Lung (tissue), 12 donors: Measurements from ENCODE around the gene CDK8. TPM values are rescaled to one million over a fixed set of nuclear protein-coding genes. Genes with fewer than 3 reads are reported as not detected.
A peak's percentile ranks its signal among the peaks of the same experiment; 100 is the strongest.

Experiments
- ATAC-seq: fragments of 200-7000 bp; cut with Tn5 transposase; one replicate; pipeline ENCODE4 v1.9.1; 2020; ENCODE audit warnings: moderate number of reproducible peaks; ENCODE audit not compliant: insufficient read depth, low FRiP score
- DNase-seq, 3 donors: peaks; one replicate each; pipeline ENCODE4 v3.0.0-alpha.2; 2013 to 2017
- H3K27ac ChIP-seq, 2 donors: one replicate each; pipeline ENCODE4 v1.5.1; 2013; ENCODE audit warnings: mild to moderate bottlenecking in 2 of 2, moderate library complexity in 2 of 2, control low read depth in 1 of 2, inconsistent platforms in 1 of 2, low read depth in 1 of 2, low read length in 1 of 2
- H3K27me3 ChIP-seq, 3 donors: one replicate each; pipeline ENCODE4 v1.5.1; 2013; ENCODE audit warnings: low read length in 2 of 3; ENCODE audit not compliant: control insufficient read depth in 3 of 3, insufficient read depth in 3 of 3
- H3K36me3 ChIP-seq, 4 donors: one replicate each; pipeline ENCODE4 v1.5.1; 2013; ENCODE audit warnings: low read length in 4 of 4, mild to moderate bottlenecking in 1 of 4, moderate library complexity in 1 of 4; ENCODE audit not compliant: control insufficient read depth in 4 of 4, insufficient read depth in 4 of 4
- H3K4me1 ChIP-seq, 5 donors: one replicate each; pipeline ENCODE4 v1.5.1; 2013; ENCODE audit warnings: low read length in 5 of 5, mild to moderate bottlenecking in 2 of 5, moderate library complexity in 1 of 5; ENCODE audit not compliant: control insufficient read depth in 5 of 5, insufficient read depth in 5 of 5
- H3K4me3 ChIP-seq: one replicate; pipeline ENCODE4 v1.5.1; 2013; ENCODE audit warnings: mild to moderate bottlenecking, control low read depth, moderate library complexity
- H3K9ac ChIP-seq, 2 donors: one replicate each; pipeline ENCODE4 v1.5.1; 2013; ENCODE audit warnings: low read length in 2 of 2, control low read depth in 1 of 2; ENCODE audit not compliant: insufficient read depth in 1 of 2
- H3K9me3 ChIP-seq, 4 donors: one replicate each; pipeline ENCODE4 v1.5.1; 2013; ENCODE audit warnings: low read length in 3 of 4, mild to moderate bottlenecking in 1 of 4, moderate library complexity in 1 of 4; ENCODE audit not compliant: control insufficient read depth in 4 of 4, insufficient read depth in 3 of 4
- WGBS, 2 donors: extraction: QIAGEN DNeasy Blood & Tissue Kit; methylation state at CpG; one replicate each; pipeline ENCODE4 v1.1.7; 2013; 5-methylcytosine and 5-hydroxymethylcytosine counted together
- polyA plus RNA-seq, 2 donors: library from polyadenylated mRNA; stranded (reverse); fragments of 200-250 nt; gene quantifications; one replicate each; pipeline ENCODE4 v1.2.1, GENCODE V29; 2013
- total RNA-seq, 2 donors: library from RNA; depleted of rRNA in 1 of 2; stranded (reverse); fragments of >200 nt in 1 of 2; gene quantifications; one replicate each; pipeline ENCODE4 v1.2.1, GENCODE V29; 2014 to 2021
- TF ChIP-seq, protein P1 (sequence below): IDR thresholded peaks from 2 replicates; pipeline ENCODE4 v1.5.1; 2012; ENCODE audit warnings: mild to moderate bottlenecking; ENCODE audit errors: control extremely low read depth, extremely low read depth
- donor health status: control.
- donor health status: control.
- donor health status: Bipolar disorder and iron deficiency.
- donor health status: healthy.
- donor health status: DM: yes; HTN: yes; CAD: no.

CDK8 gene
- total and polyA plus RNA-seq, 4 donors = 7.1 to 12.7 (median 9.6) TPM

DNA sequence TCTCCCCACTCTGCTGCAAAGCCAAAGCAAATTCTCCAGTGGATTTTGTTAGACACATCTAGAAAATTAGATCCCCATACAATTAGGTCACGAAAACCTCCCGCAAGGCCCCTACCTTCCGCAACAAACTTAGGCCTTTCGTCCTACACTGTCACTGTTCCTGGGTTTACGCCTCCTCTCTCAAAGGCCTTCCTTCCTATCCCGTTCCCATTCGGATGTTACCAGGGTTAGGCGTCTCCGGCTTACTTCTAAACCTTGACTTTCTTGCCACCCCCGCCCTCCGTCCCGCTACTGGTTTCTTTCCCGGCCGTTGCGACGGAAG, 32.6 kb upstream of the CDK8 start:
- TF ChIP-seq, protein P1, sequence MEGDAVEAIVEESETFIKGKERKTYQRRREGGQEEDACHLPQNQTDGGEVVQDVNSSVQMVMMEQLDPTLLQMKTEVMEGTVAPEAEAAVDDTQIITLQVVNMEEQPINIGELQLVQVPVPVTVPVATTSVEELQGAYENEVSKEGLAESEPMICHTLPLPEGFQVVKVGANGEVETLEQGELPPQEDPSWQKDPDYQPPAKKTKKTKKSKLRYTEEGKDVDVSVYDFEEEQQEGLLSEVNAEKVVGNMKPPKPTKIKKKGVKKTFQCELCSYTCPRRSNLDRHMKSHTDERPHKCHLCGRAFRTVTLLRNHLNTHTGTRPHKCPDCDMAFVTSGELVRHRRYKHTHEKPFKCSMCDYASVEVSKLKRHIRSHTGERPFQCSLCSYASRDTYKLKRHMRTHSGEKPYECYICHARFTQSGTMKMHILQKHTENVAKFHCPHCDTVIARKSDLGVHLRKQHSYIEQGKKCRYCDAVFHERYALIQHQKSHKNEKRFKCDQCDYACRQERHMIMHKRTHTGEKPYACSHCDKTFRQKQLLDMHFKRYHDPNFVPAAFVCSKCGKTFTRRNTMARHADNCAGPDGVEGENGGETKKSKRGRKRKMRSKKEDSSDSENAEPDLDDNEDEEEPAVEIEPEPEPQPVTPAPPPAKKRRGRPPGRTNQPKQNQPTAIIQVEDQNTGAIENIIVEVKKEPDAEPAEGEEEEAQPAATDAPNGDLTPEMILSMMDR = no peak
- Histone ChIP-seq H3K9me3 (no peaks in the 10 kb centered on the region), H3K27me3 (no peaks in the 10 kb centered on the region), H3K4me3 (peak overlapping the region; percentile 82), H3K4me1 (peaks cover 0 to 11% (median 7%) of the 10 kb centered on the region in 5 donors), H3K9ac (peak overlapping the region; percentile 81 to 91), H3K36me3 (peaks cover 4 to 28% (median 12%) of the 10 kb centered on the region in 4 donors), H3K27ac (peak overlapping the region; percentile 73 to 96)
- no peak for DNase-seq
- WGBS, 2 donors = 0% methylated on average over 16 of the region's 16 CpGs
- ATAC-seq = peak; percentile 43

DNA sequence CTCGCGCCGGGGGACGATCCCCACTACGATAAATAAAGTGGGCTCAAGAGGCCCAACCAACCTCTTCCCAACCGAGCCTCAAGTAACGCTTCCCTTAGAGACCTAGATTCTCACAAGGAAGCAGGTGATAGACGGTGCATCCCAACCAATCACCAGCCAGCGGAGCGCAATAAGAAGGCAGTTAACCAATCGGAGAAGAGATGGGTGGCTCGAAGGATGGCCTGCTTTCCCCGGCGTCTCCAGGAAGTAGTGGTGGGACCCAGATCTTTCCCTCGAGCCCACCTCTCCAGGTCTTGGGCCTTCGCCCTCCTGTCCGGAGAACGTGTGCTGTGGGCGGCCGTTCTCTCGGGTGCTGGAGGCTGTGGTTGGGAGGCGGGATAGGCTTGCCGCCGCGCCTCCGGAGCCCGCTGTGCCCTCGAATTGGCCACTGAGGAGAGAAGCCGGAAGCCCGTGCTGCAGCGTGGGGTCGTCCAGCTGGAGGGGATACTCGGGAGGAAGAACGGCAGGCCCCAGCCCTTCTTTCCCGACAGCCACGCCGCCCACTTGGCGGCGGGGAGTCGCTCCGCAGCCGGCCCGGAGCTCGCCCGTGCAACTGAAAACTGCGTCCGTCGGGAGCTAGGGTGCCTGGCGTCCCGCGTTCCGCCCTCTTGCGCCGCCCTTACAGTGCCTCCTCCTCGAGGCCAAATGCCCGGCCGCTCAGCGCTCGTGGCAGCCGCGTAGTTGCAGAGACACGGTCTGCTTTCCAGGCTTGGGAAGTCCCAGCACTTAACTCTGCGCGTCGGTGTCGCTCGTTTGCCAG, 32.0 kb upstream of the CDK8 start, which contains the start of gene RNF6:
RNF6 (minus strand) TSS at position 594 of the 799 bp plus-strand sequence. CDS start 2,665 bp downstream, outside the sequence.
- TF ChIP-seq, protein P1 = no peak
- Histone ChIP-seq H3K36me3 (peaks cover 4 to 26% (median 10%) of the 10 kb centered on the region in 4 donors), H3K4me1 (peaks cover 0 to 11% (median 7%) of the 10 kb centered on the region in 5 donors), H3K4me3 (peak within 1 kb of the TSS; percentile 82), H3K27me3 (no peaks in the 10 kb centered on the region), H3K9ac (peak within 1 kb of the TSS; percentile 91 to 93), H3K27ac (peak within 1 kb of the TSS; percentile 95 to 96), H3K9me3 (no peaks in the 10 kb centered on the region)
- peak; percentile 96 for ATAC-seq
- WGBS, 2 donors = 0% methylated on average over 62 to 67 of the region's 67 CpGs
- DNase-seq = peak; percentile 95 to 99 (median 98)

DNA sequence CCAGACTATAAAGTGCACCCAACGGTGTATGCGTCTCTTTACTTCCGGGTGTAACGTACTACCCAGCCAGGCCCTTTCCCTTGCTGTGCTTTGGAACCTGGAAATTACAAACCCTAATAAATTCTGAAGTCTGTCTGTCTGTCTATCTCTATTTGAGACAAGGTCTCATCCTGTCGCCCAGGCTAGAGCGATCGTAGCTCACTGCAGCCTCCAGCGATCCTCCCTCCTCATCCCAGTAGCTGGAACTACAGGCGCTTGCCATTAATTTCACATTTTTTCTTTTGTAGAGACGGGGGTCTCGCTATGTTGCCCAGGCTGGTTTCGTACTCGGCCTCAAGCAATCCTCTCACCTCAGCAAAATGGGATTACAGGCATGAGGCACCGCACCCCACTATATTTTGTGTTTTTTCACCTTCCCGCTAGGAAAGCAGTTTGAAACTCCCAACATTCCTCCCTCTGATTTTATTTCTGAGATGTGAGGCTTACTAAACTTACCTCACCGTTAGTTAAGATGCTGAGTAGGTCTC, 31.3 kb upstream of the CDK8 start:
- peaks cover 0 to 19% (median 5%) of the 10 kb centered on the region in 4 donors for H3K36me3 ChIP-seq
- H3K9me3 ChIP-seq = no peaks in the 10 kb centered on the region
- TF ChIP-seq, protein P1 = no peak
- ATAC-seq = peak; percentile 61
- no peaks in the 10 kb centered on the region for H3K27me3 ChIP-seq
- no peak for DNase-seq
- 25 to 29% methylated on average over 16 of the region's 16 CpGs for WGBS, 2 donors
- peaks cover 0 to 11% (median 7%) of the 10 kb centered on the region in 5 donors for H3K4me1 ChIP-seq
- H3K27ac ChIP-seq = peak overlapping the region; percentile 95 to 96
- peak overlapping the region; percentile 18 to 93 for H3K9ac ChIP-seq
- H3K4me3 ChIP-seq = peak overlapping the region; percentile 82
